Glomerular visceral epithelial cell (primary cell): ENCODE data around the gene VCP.
"Not testable (repeated sequence)": the region's sequence is repeated elsewhere in the genome, so short reads cannot be mapped to it uniquely, and the experiment has no call there.

Experiments used
- DNase-seq: peaks from one replicate; pipeline ENCODE4 v3.0.0-alpha.2; 2016; ENCODE audit errors: extremely low spot score

Gene VCP

GRCh38 chr9:35060548-35061207, 11.7 kb downstream of the VCP start:
- DNase-seq: no peak

- no peak for DNase-seq
These were observed 13.0 kb downstream of the VCP start for GRCh38 chr9:35059438-35059837.

DNA sequence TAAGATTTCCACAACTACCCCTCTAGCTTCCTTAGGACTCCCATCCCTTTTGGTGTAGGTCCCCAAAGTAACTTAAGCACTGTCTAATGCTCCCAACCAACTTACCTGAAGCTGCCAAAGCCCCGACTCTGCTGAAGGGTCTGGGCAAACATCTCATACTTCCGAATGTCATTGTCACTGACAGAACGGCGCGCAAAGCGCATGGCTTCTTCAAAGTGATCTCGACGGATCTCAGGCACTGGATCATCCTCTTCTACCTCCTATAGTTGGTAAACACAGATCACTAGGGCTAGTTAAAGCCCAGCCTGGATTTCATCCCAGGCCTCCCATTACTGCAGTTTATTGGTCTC, 15.2 kb downstream of the VCP start:
- DNase-seq: no peak

- no peak for DNase-seq
These were observed 15.7 kb downstream of the VCP start for GRCh38 chr9:35056571-35057270.

GRCh38 chr9:35054871-35055644, 17.4 kb downstream of the VCP start:
- DNase-seq: no peak

DNA sequence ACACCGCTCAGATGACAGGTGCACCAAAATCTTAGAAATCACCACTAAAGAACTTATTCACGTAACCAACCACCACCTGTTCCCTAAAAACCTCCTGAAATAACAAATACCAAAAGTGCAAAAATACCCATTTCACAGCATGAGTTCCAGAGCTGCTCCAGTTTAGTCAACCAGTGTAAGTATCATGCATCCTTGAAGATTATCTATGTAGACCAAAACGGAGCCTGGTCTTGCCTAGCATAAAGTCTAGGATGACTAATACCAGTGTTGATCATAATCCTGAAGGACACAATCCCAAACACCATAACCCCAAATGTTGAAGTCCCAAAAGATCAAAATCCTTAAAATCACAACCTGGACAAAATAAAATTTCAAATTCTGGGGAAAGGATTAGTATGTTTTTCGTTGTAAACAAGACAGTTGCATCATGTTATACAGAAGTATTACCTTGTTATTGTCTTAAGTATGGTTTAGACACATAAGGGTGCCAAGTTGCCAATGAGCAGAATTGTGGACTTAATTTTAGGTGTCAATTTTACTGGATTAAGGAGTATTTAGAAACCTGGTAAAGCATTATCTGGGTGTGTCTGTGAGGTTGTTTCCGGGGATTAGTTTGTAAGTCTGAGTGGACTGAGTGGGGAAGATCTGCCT, 18.1 kb downstream of the VCP start:
- no peak for DNase-seq

DNA sequence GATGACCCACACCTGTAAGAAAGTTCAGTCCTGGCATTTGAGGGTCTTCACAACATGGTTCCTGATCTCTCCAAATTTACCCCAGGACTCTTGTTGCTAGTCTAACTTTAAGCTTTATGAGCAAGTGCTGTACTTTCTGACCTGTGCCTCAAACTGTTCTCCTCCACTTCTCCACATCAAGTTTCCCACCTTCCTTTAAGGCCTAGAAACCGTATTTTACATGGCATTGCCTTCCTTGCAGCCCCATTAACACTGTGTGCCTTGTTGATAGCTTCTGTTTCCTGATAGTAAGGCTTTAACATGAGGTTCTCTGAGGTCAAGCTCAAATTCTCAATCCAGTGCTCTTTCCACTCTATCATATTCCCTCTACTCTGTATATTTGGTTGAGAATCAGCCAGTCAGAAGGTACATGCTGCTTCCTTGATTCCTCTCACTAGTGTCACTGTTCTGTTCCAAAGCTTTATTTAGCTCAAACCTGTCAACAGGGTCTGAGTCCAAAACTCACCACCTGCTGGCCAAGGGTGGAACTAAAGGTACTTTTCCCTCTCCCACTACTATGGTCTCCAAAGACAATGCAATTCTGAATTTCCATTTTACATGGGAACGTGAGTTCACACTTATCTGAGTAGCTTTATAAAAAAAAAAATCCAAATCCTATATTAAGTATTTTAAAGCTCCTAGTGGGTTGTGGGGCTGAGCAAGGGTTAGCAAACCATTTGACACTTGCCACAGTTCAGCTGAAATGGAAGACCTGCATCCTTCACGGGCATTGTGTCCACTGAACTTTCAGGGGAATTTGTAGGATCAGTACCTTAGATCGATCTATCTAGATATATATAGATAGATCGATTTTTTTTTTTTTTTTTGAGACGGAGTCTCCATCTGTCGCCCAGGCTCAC, 21.1 kb downstream of the VCP start:
- peak; percentile 51 for DNase-seq

GRCh38 chr9:35048511-35048910, 23.9 kb downstream of the VCP start:
- DNase-seq: no peak

- no peak for DNase-seq
These were observed 28.4 kb downstream of the VCP start for GRCh38 chr9:35044071-35044470.

DNA sequence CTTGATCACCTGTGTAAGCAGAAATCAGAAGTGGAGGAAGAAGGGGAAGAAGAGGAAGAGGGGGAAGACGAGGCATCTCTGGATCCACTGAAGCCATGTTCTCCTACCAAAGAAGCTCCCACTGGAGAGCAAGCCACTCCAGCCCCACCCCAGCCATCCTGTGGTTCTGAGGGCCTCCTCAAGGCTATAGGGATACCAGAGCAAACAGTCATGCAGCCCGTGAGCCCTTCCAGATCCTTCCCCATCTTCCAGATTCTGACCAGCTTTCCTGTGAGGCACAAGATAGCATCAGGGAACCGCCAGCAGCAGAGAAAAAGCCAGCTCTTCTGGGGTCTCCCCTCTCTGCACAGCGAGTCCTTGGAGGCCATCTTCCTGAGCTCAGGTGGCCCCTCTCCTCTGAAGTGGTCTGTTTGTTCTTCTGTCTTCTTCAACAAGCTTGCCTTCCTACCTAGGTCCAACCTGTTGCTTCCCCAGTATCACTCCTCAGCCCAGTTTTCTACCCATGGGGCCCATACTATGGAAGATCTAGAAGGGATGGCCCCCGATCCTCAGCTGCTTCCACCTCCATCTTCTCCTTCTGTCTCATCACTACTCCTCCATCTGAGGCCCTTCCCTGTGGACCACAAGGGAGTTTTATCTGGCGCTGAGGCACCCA, 29.4 kb downstream of the VCP start:
- no peak for DNase-seq

DNA sequence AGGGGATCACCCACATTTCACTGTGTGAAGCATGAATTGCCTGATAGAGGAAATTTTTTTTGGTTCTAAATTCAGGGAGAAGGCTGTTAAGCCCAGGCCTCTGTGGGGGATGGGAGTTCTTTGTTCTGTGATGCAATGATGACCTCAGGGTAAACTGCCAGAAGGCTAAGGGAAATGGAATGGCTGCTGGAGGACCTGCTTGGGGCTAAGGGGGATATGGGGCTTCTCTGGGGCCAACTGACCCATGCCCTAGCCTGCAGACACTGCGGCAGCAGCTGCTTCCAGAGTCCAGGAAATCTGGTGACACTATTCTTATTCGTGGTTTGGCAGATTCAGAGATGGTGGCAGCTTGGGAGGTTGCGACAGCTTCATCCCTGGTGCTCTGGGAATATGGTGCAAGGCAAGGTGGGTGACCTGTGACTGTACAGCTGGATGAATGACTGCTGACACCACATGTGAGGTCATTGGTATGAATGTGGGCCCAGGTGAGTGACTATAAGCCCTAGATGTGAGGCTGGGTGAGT, 30.3 kb downstream of the VCP start:
- DNase-seq: no peak

GRCh38 chr9:35035851-35036701, 36.3 kb downstream of the VCP start:
- DNase-seq: no peak

DNA sequence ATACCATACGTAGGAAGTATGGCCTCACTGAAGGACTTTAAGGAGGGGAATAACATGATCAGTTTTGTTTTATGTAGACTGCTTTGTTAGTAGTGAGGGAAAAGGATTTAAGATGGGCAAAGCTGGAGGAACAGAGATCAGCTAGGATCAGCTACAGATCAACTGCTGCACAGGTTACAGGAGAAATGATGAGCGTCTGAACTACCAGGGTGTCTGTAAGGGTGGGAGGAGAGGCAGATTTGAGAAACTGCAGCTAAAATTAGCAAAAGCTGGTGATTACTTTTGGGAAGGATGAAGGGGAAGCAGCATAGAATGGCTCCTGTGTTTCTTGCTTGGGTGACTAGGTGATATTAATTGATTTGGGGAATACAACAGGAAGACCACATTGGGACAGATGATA, 39.3 kb downstream of the VCP start:
- DNase-seq: no peak

GRCh38 chr9:35029852-35030251, 42.6 kb downstream of the VCP start:
- DNase-seq: no peak

DNA sequence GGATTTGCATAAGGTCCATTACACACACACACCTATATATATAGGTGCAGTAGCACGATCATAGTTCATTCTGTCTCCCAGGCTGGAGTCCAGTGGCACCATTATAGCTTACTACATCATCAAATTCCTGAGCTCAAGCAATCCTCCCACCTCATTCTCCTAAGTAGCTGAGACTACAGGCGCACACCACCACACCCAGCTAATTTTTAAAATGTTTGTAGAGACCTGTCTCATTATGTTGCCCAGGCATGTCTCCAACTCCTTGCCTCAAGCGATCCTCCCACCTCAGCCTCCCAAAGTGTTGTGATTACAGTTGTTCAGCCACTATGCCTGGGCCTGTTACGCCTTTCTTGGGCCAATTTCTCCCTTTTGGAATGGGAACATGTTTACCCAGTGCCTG, 43.2 kb downstream of the VCP start:
- no peak for DNase-seq

GRCh38 chr9:35028341-35028740, 44.1 kb downstream of the VCP start:
- DNase-seq: no peak

DNA sequence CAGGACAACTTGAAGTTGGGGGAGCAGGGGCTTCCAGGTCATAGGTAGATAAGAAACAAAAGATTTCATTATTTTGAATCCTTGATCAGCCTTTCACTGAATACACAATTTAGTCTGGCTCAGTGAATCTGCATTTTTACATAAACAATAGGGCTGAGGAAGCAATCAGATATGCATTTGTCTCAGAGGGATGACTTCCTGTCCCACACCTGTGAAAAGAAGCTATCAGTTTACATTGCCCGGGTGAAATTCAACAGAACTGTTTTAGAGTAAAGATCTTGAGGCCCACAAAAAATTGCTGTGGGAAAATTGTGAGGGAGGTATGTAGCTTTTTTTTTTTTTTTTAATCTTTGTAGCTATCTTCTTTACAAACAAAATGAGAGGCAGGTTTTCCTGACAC, 44.6 kb downstream of the VCP start:
- no peak for DNase-seq

DNA sequence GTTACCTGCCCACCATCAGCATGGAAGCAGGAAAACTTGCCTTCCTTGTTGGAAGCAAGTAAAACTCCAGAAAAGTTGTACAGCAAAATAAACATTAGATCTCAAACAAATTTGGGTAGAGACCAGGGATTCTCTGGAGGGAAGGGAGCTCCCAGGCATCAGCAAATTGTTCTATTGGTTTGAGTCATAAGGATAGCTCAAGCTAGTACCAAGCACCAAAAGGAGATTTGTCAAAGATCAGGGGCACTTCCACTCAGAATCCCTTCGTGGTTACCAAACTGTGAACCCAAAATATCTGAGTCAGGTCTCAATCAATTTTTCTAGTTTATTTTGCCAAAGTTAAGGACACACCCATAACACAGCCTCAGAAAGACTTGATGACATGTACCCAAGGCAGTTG, 45.1 kb downstream of the VCP start:
- DNase-seq: no peak

DNA sequence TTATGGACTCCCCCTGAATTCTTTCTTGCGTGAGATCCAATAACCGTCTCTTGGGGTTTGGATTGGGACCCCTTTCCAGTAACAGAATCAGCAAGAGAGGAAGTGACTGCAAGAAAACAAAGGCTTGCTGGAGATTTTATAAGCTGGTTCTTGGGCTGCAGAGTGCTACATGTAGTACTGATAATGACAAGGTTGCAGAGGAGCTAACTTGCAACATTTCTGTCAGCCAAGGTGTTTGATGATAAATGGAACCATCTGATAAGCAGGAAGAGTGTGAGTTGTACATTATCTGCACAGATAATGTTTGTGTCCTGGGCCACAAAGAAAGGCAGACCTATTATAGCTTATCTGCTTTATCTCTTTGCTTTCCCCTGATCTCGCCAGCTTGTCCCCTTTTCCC, 45.8 kb downstream of the VCP start:
- no peak for DNase-seq

DNA sequence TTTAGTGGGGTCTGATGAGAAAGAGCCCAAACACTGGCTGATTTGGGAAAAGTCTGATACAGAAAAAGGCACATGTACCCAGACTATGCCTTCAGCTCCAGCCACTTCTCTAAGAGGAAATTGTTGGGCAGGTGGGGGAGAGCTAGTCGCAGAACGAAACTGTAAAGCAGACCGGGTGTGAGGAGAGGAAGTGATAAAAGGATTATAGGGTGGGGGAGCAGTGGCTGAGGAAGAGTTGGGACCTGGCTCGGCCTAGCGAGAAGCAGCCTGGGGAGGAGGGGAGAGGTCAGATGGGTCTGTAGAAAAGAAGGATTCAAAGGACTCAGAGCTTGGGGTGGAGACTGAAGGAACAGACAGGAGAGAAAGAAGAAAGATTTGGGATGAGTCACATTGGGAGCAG, 49.0 kb downstream of the VCP start:
- DNase-seq: not testable (repeated sequence)
